ENCODE measurements around the gene TBX21.
"Not testable (repeated sequence)": the region's sequence is repeated elsewhere in the genome, so short reads cannot be mapped to it uniquely, and the experiment has no call there.

The TBX21 gene

GRCh38 chr17:47731396-47731795 is 1.6 kb upstream of the TBX21 start:
- DNase-seq (ENCODE audit: low read depth, low spot score), result no peak

- no peak for DNase-seq (ENCODE audit: low read depth, low spot score)
Observed at GRCh38 chr17:47732399-47733046, 513 bp upstream of the TBX21 start.

GRCh38 chr17:47733674-47734410 is 806 bp downstream of the TBX21 start:
- no peak for DNase-seq (ENCODE audit: low read depth, low spot score)

GRCh38 chr17:47735139-47735464 is 2.1 kb downstream of the TBX21 start:
- DNase-seq (ENCODE audit: low read depth, low spot score), result no peak

GRCh38 chr17:47735536-47736011 is 2.5 kb downstream of the TBX21 start:
- DNase-seq (ENCODE audit: low read depth, low spot score), result no peak

GRCh38 chr17:47736501-47737495 is 3.8 kb downstream of the TBX21 start:
- no peak for DNase-seq (ENCODE audit: low read depth, low spot score)

- no peak for DNase-seq (ENCODE audit: low read depth, low spot score)
Observed at GRCh38 chr17:47738178-47738577, 5.1 kb downstream of the TBX21 start.

- DNase-seq (ENCODE audit: low read depth, low spot score), result no peak
Observed at GRCh38 chr17:47739150-47739549, 6.1 kb downstream of the TBX21 start.

- not testable (repeated sequence) for DNase-seq (ENCODE audit: low read depth, low spot score)
Observed at GRCh38 chr17:47739945-47740344, 6.9 kb downstream of the TBX21 start.

- DNase-seq (ENCODE audit: low read depth, low spot score), result no peak
Observed at GRCh38 chr17:47741109-47741792, 8.2 kb downstream of the TBX21 start.

GRCh38 chr17:47741793-47742145 is 8.7 kb downstream of the TBX21 start:
- DNase-seq (ENCODE audit: low read depth, low spot score), result no peak

- DNase-seq (ENCODE audit: low read depth, low spot score), result no peak
Observed at GRCh38 chr17:47742319-47743181, 9.5 kb downstream of the TBX21 start.

- DNase-seq (ENCODE audit: low read depth, low spot score), result no peak
Observed at GRCh38 chr17:47744168-47745036, 11.4 kb downstream of the TBX21 start.

GRCh38 chr17:47745037-47745380 is 12.0 kb downstream of the TBX21 start:
- DNase-seq (ENCODE audit: low read depth, low spot score), result no peak

- DNase-seq (ENCODE audit: low read depth, low spot score), result no peak
Observed at GRCh38 chr17:47751471-47751870, 18.4 kb downstream of the TBX21 start.

- DNase-seq (ENCODE audit: low read depth, low spot score), result no peak
Observed at GRCh38 chr17:47757386-47757785, 24.4 kb downstream of the TBX21 start.

GRCh38 chr17:47760409-47761140 is 27.5 kb downstream of the TBX21 start:
- DNase-seq (ENCODE audit: low read depth, low spot score), result no peak

- no peak for DNase-seq (ENCODE audit: low read depth, low spot score)
Observed at GRCh38 chr17:47762728-47763127, 29.7 kb downstream of the TBX21 start.

- DNase-seq (ENCODE audit: low read depth, low spot score), result no peak
Observed at GRCh38 chr17:47763913-47764582, 31.0 kb downstream of the TBX21 start.

Data from activated naive CD8-positive, alpha-beta T cell treated with anti-CD3 and anti-CD28 coated beads, Interleukin-2, amount 50 U/mL, for 16 hours (primary cell).